HepG2 (cell line): Measurements from ENCODE around the gene SCARF1. TPM values are rescaled to one million over a fixed set of nuclear protein-coding genes. Genes with fewer than 3 reads are reported as not detected.
A peak's percentile ranks its signal among the peaks of the same experiment; 100 is the strongest.

ENCODE experiments used
- AHR ChIP-seq: IDR thresholded peaks from 2 replicates; pipeline ENCODE4 v1.6.1; 2018; ENCODE audit warnings: missing genetic modification reagents, missing compliant biosample characterization
- AKNA ChIP-seq: sonication (generic); formaldehyde crosslinking; IDR thresholded peaks from 2 replicates; pipeline ENCODE4 v1.4.0; 2020; ENCODE audit warnings: missing genetic modification reagents, borderline replicate concordance
- ELF1 ChIP-seq: sonication (generic); formaldehyde crosslinking; IDR thresholded peaks from 2 replicates; pipeline ENCODE4 v1.4.0; 2020; ENCODE audit warnings: missing genetic modification reagents
- FOXC1 ChIP-seq: sonication (generic); formaldehyde crosslinking; IDR thresholded peaks from 2 replicates; pipeline ENCODE4 v1.8.0; 2022; ENCODE audit warnings: mild to moderate bottlenecking, missing genetic modification reagents, borderline replicate concordance
- GLMP ChIP-seq: sonication (generic); formaldehyde crosslinking; IDR thresholded peaks from 2 replicates; pipeline ENCODE4 v1.9.0; 2021; ENCODE audit warnings: missing genetic modification reagents, mild to moderate bottlenecking, borderline replicate concordance
- HDAC6 ChIP-seq: fragments of 200-600 bp; sonication (generic); IDR thresholded peaks from 2 replicates; pipeline ENCODE4 v1.7.0; 2017; ENCODE audit warnings: mild to moderate bottlenecking, antibody characterized with exemption, low read length, low read depth
- PHF20 ChIP-seq: sonication (generic); formaldehyde crosslinking; IDR thresholded peaks from 2 replicates; pipeline ENCODE4 v1.5.0; 2020; ENCODE audit warnings: mild to moderate bottlenecking, missing genetic modification reagents
- RBFOX2 ChIP-seq: fragments of 200-400 bp; formaldehyde crosslinking; IDR thresholded peaks from 2 replicates; pipeline ENCODE4 v1.6.1; 2017; ENCODE audit warnings: low read depth, mild to moderate bottlenecking, low read length
- ZNF136 ChIP-seq: sonication (generic); formaldehyde crosslinking; IDR thresholded peaks from 2 replicates; pipeline ENCODE4 v1.8.1; 2022; ENCODE audit warnings: low read depth, mild to moderate bottlenecking, moderate library complexity, missing genetic modification reagents
- ZNF232 ChIP-seq: sonication (generic); formaldehyde crosslinking; IDR thresholded peaks from 2 replicates; pipeline ENCODE4 v1.4.0; 2020; ENCODE audit warnings: missing genetic modification reagents, borderline replicate concordance
- ZNF235 ChIP-seq: sonication (generic); formaldehyde crosslinking; IDR thresholded peaks from 2 replicates; pipeline ENCODE4 v1.8.1; 2023; ENCODE audit warnings: mild to moderate bottlenecking, missing genetic modification reagents, borderline replicate concordance
- ZNF251 ChIP-seq: sonication (generic); formaldehyde crosslinking; IDR thresholded peaks from 2 replicates; pipeline ENCODE4 v1.9.0; 2021; ENCODE audit warnings: mild to moderate bottlenecking, missing genetic modification reagents
- ZNF343 ChIP-seq: sonication (generic); formaldehyde crosslinking; IDR thresholded peaks from 2 replicates; pipeline ENCODE4 v1.4.0; 2020; ENCODE audit warnings: mild to moderate bottlenecking, missing genetic modification reagents
- ZNF431 ChIP-seq: sonication (generic); formaldehyde crosslinking; IDR thresholded peaks from 2 replicates; pipeline ENCODE4 v1.9.0; 2022; ENCODE audit warnings: missing genetic modification reagents, low read depth, mild to moderate bottlenecking, borderline replicate concordance
- ZNF460 ChIP-seq: sonication (generic); formaldehyde crosslinking; IDR thresholded peaks from 2 replicates; pipeline ENCODE4 v1.5.1; 2020; ENCODE audit warnings: missing genetic modification reagents, mild to moderate bottlenecking, borderline replicate concordance
- ZNF619 ChIP-seq: sonication (generic); formaldehyde crosslinking; IDR thresholded peaks from 2 replicates; pipeline ENCODE4 v1.4.0; 2020; ENCODE audit warnings: mild to moderate bottlenecking, missing genetic modification reagents
- ZNF670 ChIP-seq: sonication (generic); formaldehyde crosslinking; IDR thresholded peaks from 2 replicates; pipeline ENCODE4 v1.8.0; 2022; ENCODE audit warnings: mild to moderate bottlenecking, missing genetic modification reagents, borderline replicate concordance
- polyA plus RNA-seq, 8 experiments: library from polyadenylated mRNA; depleted of rRNA in 3 of 8; stranded (reverse) in 7 of 8; unstranded in 1 of 8; fragments of >200 nt; fragmentation: Illumina TruSeq in 4 of 8; extraction: Trizol in 4 of 8; gene quantifications; 2 replicates each; pipeline versions ENCODE4 v1.2.1 to v1.2.3, GENCODE V29; 2011 to 2016; ENCODE audit warnings: low read depth in 4 of 8, missing spikeins in 1 of 8, mixed read lengths in 1 of 8; ENCODE audit not compliant: insufficient read depth in 1 of 8
- total RNA-seq, 5 experiments: library from RNA; depleted of rRNA; stranded (reverse); fragments of >200 nt; fragmentation: Illumina TruSeq; extraction: Trizol; gene quantifications; 2 replicates each; pipeline ENCODE4 v1.2.3, GENCODE V29; 2016; ENCODE audit warnings: low read depth in 1 of 5
- TF ChIP-seq, protein P1 (sequence below): sonication (generic); formaldehyde crosslinking; IDR thresholded peaks from 2 replicates; pipeline ENCODE4 v1.8.1; 2023; ENCODE audit warnings: mild to moderate bottlenecking, moderate library complexity, missing genetic modification reagents

Gene SCARF1
- total and polyA plus RNA-seq, 2 of the 13 experiments (the other 11 are each of a cell fraction or from before 2014, with no cell fraction given) = 0.24 to 0.71 TPM

- TF ChIP-seq HDAC6 = no peak
- TF ChIP-seq, protein P1, sequence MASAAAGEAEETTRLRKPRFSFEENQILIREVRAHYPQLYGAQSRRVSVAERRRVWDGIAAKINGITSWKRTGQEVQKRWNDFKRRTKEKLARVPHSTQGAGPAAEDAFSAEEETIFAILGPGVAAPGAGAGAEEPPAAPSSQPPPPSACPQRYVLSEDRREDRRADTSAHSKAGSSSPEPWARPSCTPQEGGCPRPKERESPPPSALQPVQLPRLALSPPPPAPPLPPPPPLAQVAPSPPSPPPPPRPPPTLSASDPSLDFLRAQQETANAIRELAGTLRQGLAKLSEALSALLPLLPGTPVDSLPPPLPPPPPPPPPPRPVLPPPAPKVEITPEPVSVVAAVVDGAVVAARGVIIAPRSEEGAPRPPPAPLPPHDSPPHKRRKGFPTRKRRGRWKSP (CRISPR knock-in tag) = no peak
- no peak; the same call in 1 of the 2 replicates for TF ChIP-seq FOXC1
- no peak for TF ChIP-seq ZNF343 (CRISPR knock-in tag)
- TF ChIP-seq ZNF136 (CRISPR knock-in tag) = 0 out of 2 replicates have a peak, but pooled peaks have one; percentile 39
- TF ChIP-seq ZNF235 (CRISPR knock-in tag) = peak; percentile 84; the same call in 1 of the 2 replicates
- TF ChIP-seq ZNF232 (CRISPR knock-in tag) = no peak
- no peak for TF ChIP-seq ZNF251 (CRISPR knock-in tag)
- peak; percentile 71 for TF ChIP-seq RBFOX2
- no peak for TF ChIP-seq AKNA
- no peak; the same call in 1 of the 2 replicates for TF ChIP-seq AHR (CRISPR knock-in tag)
- no peak for TF ChIP-seq GLMP (CRISPR knock-in tag)
- TF ChIP-seq ZNF431 (CRISPR knock-in tag) = peak; percentile 61; the same call in 1 of the 2 replicates
- no peak for TF ChIP-seq ZNF619 (CRISPR knock-in tag)
- 0 out of 2 replicates have a peak, but pooled peaks have one; percentile 15 for TF ChIP-seq PHF20 (CRISPR knock-in tag)
- TF ChIP-seq ZNF670 = no peak
- no peak for TF ChIP-seq ELF1 (CRISPR knock-in tag)
- no peak for TF ChIP-seq ZNF460 (CRISPR knock-in tag)
Measured at GRCh38 chr17:1627982-1628855, 17.3 kb downstream of the SCARF1 start, which contains the start of gene SLC43A2 (continued).
